GM23248 (cell line): ENCODE measurements around the gene NCOA6. TPM values are rescaled to one million over a fixed set of nuclear protein-coding genes. Genes with fewer than 3 reads are reported as not detected.

Source experiments
- DNase-seq: peaks from one replicate; pipeline ENCODE4 v3.0.0-alpha.2; 2015
- H2AFZ ChIP-seq: fragments of 200-600 bp; sonication (generic); 2 replicates; pipeline ENCODE4 v1.6.1; 2016; ENCODE audit warnings: antibody characterized with exemption
- H3F3A ChIP-seq: fragments of 200-600 bp; sonication (generic); 2 replicates; pipeline ENCODE4 v1.6.1; 2016; ENCODE audit warnings: mild to moderate bottlenecking, antibody characterized with exemption, mixed run types; ENCODE audit not compliant: insufficient read depth
- H3K27ac ChIP-seq: fragments of 200-600 bp; sonication (generic); 2 replicates; pipeline ENCODE4 v1.5.1; 2016; ENCODE audit warnings: mild to moderate bottlenecking
- H3K27me3 ChIP-seq: fragments of 200-600 bp; sonication (generic); replicated peaks from 2 replicates; pipeline ENCODE4 v1.6.1; 2016; ENCODE audit warnings: mild to moderate bottlenecking; ENCODE audit not compliant: insufficient read depth
- H3K36me3 ChIP-seq: fragments of 200-600 bp; sonication (generic); 2 replicates; pipeline ENCODE4 v1.6.1; 2016; ENCODE audit warnings: low read depth, mild to moderate bottlenecking
- H3K4me1 ChIP-seq: fragments of 200-600 bp; sonication (generic); 2 replicates; pipeline ENCODE4 v1.6.1; 2016; ENCODE audit warnings: mild to moderate bottlenecking; ENCODE audit not compliant: insufficient read depth
- H3K4me2 ChIP-seq: fragments of 200-600 bp; sonication (generic); one replicate; pipeline ENCODE4 v1.6.1; 2016; ENCODE audit warnings: mild to moderate bottlenecking; ENCODE audit not compliant: unreplicated experiment
- H3K4me3 ChIP-seq: fragments of 200-600 bp; sonication (generic); 2 replicates; pipeline ENCODE4 v1.5.1; 2016; ENCODE audit warnings: mild to moderate bottlenecking
- H3K79me2 ChIP-seq: fragments of 200-600 bp; sonication (generic); 2 replicates; pipeline ENCODE4 v1.6.1; 2016; ENCODE audit warnings: mild to moderate bottlenecking; ENCODE audit not compliant: insufficient read depth
- H3K9ac ChIP-seq: fragments of 200-600 bp; sonication (generic); 2 replicates; pipeline ENCODE4 v1.6.1; 2016; ENCODE audit warnings: mild to moderate bottlenecking
- H3K9me2 ChIP-seq: fragments of 200-600 bp; sonication (generic); 2 replicates; pipeline ENCODE4 v1.6.1; 2016; ENCODE audit warnings: mixed run types, mild to moderate bottlenecking, moderate library complexity; ENCODE audit not compliant: insufficient read depth
- H3K9me3 ChIP-seq: fragments of 200-600 bp; sonication (generic); one replicate; pipeline ENCODE4 v1.6.1; 2017; ENCODE audit warnings: low read depth
- H4K20me1 ChIP-seq: fragments of 200-600 bp; sonication (generic); 2 replicates; pipeline ENCODE4 v1.6.0; 2016; ENCODE audit not compliant: insufficient read depth
- EZH2 ChIP-seq: fragments of 200-600 bp; sonication (generic); IDR thresholded peaks from 2 replicates; pipeline ENCODE4 v1.6.1; 2018; ENCODE audit warnings: antibody characterized with exemption, mild to moderate bottlenecking; ENCODE audit not compliant: insufficient read depth, poor library complexity, severe bottlenecking
- EZH2phosphoT487 ChIP-seq: fragments of 200-600 bp; sonication (generic); IDR thresholded peaks from 2 replicates; pipeline ENCODE4 v1.6.1; 2018; ENCODE audit warnings: antibody characterized with exemption, moderate library complexity, mild to moderate bottlenecking, low read depth; ENCODE audit not compliant: insufficient read depth
- WGBS, 2 experiments: methylation state at CpG; one replicate each; pipeline ENCODE4 v1.1.6; 2015 to 2017; ENCODE audit warnings: low lambda C conversion rate in 2 of 2, low coverage in 1 of 2; ENCODE audit errors: missing lambda C conversion rate in 2 of 2; 5-methylcytosine and 5-hydroxymethylcytosine counted together
- in situ Hi-C: fragments of 300-500 bp; cut with MboI; formaldehyde crosslinking; loops from 2 replicates; pipeline ENCODE4 v1.15.0; 2020
- polyA plus RNA-seq: library from polyadenylated mRNA; unstranded; fragments of >200 nt; fragmentation: Nextera tagmentation; extraction: Ambion mirVana; gene quantifications from 2 replicates; pipeline ENCODE4 v1.2.1, GENCODE V29; 2016
- total RNA-seq: library from RNA; depleted of rRNA; stranded (reverse); fragments of >200 nt; shearing (Covaris generic); gene quantifications from 2 replicates; pipeline ENCODE4 v1.2.3, GENCODE V29; 2014

The NCOA6 gene
- total and polyA plus RNA-seq, 2 experiments from 2014 or later, result 6.6 to 12.6 TPM

- H3F3A ChIP-seq, result peaks cover 12% of the 10 kb centered on the region; the same call in 1 of the 2 replicates
- no peak for TF ChIP-seq EZH2phosphoT487
- no peak for TF ChIP-seq EZH2
- WGBS, 2 experiments, result 0 to 2% methylated on average over 13 to 51 of the region's 68 CpGs
- DNase-seq, result peak; percentile 85
- peaks cover 51% of the 10 kb centered on the region for H3K79me2 ChIP-seq
- peak overlapping the region; percentile 86 for H3K4me2 ChIP-seq
- no peaks in the 10 kb centered on the region for H3K36me3 ChIP-seq
- H3K27me3 ChIP-seq, result no peaks in the 10 kb centered on the region
- no peaks in the 10 kb centered on the region for H3K9me2 ChIP-seq
- peaks cover 10% of the 10 kb centered on the region; the same call in 1 of the 2 replicates for H3K4me1 ChIP-seq
- no peaks in the 10 kb centered on the region for H3K9me3 ChIP-seq
- H4K20me1 ChIP-seq, result peaks cover 9% of the 10 kb centered on the region; the same call in 1 of the 2 replicates
- in situ Hi-C loops, result loop anchor here (25.0 kb wide), 1 partner anchor 387 kb away; no protein-coding TSS in a partner anchor
- peak overlapping the region; percentile 64 for H3K27ac ChIP-seq
- peak overlapping the region; percentile 91 for H3K4me3 ChIP-seq
- peak overlapping the region; percentile 86 for H3K9ac ChIP-seq
- peak overlapping the region; percentile 57 for H2AFZ ChIP-seq
These were observed 483 bp downstream of the NCOA6 start for GRCh38 chr20:34824806-34825529.

GRCh38 chr20:34824452-34824805 is 1.0 kb downstream of the NCOA6 start:
- H3K4me2 ChIP-seq, result peak overlapping the region; percentile 86
- 0 to 4% methylated on average over 2 of the region's 2 CpGs for WGBS, 2 experiments
- H2AFZ ChIP-seq, result peak overlapping the region; percentile 57
- H3K27ac ChIP-seq, result peak overlapping the region; percentile 64
- H3K4me1 ChIP-seq, result peaks cover 10% of the 10 kb centered on the region; the same call in 1 of the 2 replicates
- peaks cover 12% of the 10 kb centered on the region; the same call in 1 of the 2 replicates for H3F3A ChIP-seq
- no peaks in the 10 kb centered on the region for H3K27me3 ChIP-seq
- no peaks in the 10 kb centered on the region for H3K36me3 ChIP-seq
- no peaks in the 10 kb centered on the region for H3K9me3 ChIP-seq
- peaks cover 9% of the 10 kb centered on the region; the same call in 1 of the 2 replicates for H4K20me1 ChIP-seq
- TF ChIP-seq EZH2phosphoT487, result no peak
- TF ChIP-seq EZH2, result no peak
- peaks cover 56% of the 10 kb centered on the region for H3K79me2 ChIP-seq
- peak; percentile 69 for DNase-seq
- in situ Hi-C loops, result no loop called here
- H3K4me3 ChIP-seq, result peak overlapping the region; percentile 91
- H3K9ac ChIP-seq, result peak overlapping the region; percentile 86
- no peaks in the 10 kb centered on the region for H3K9me2 ChIP-seq

GRCh38 chr20:34824026-34824425 is 1.4 kb downstream of the NCOA6 start:
- TF ChIP-seq EZH2 (no peak), EZH2phosphoT487 (no peak)
- Histone ChIP-seq H3K27ac (peak overlapping the region; percentile 64), H3K4me2 (peak overlapping the region; percentile 86), H3K9me2 (no peaks in the 10 kb centered on the region), H3K9me3 (no peaks in the 10 kb centered on the region), H3F3A (peaks cover 12% of the 10 kb centered on the region; the same call in 1 of the 2 replicates), H3K27me3 (no peaks in the 10 kb centered on the region), H2AFZ (no peak overlapping the region), H3K79me2 (peaks cover 61% of the 10 kb centered on the region), H3K4me1 (peaks cover 10% of the 10 kb centered on the region; the same call in 1 of the 2 replicates), H3K9ac (peak overlapping the region; percentile 86), H3K36me3 (no peaks in the 10 kb centered on the region), H3K4me3 (peak overlapping the region; percentile 91), H4K20me1 (peaks cover 9% of the 10 kb centered on the region; the same call in 1 of the 2 replicates)
- WGBS, 2 experiments, result 0% methylated on average over 1 of the region's 1 CpG
- in situ Hi-C loops, result no loop called here
- DNase-seq, result no peak

GRCh38 chr20:34820805-34821578 is 4.5 kb downstream of the NCOA6 start:
- H3K4me1 ChIP-seq, result peaks cover 11% of the 10 kb centered on the region
- H3K9me2 ChIP-seq, result no peaks in the 10 kb centered on the region
- DNase-seq, result no peak
- H3K79me2 ChIP-seq, result peaks cover 91% of the 10 kb centered on the region
- peaks cover 15% of the 10 kb centered on the region; the same call in 1 of the 2 replicates for H4K20me1 ChIP-seq
- no peak overlapping the region for H2AFZ ChIP-seq
- H3K4me2 ChIP-seq, result no peak overlapping the region
- no peak overlapping the region for H3K27ac ChIP-seq
- no peak overlapping the region for H3K9ac ChIP-seq
- TF ChIP-seq EZH2, result no peak
- no peak for TF ChIP-seq EZH2phosphoT487
- H3K36me3 ChIP-seq, result no peaks in the 10 kb centered on the region
- WGBS, 2 experiments, result 64 to 68% methylated on average over 8 of the region's 8 CpGs
- H3F3A ChIP-seq, result peaks cover 16% of the 10 kb centered on the region
- in situ Hi-C loops, result no loop called here
- no peaks in the 10 kb centered on the region for H3K27me3 ChIP-seq
- no peaks in the 10 kb centered on the region for H3K9me3 ChIP-seq
- no peak overlapping the region for H3K4me3 ChIP-seq
